Epithelial cell of esophagus (primary cell): ENCODE data around the gene BATF2.
"Not testable (repeated sequence)": the region's sequence is repeated elsewhere in the genome, so short reads cannot be mapped to it uniquely, and the experiment has no call there.

ENCODE experiments used
- DNase-seq: peaks from one replicate; pipeline ENCODE4 v3.0.0; 2010; ENCODE audit warnings: low read depth
- H3K4me3 ChIP-seq: 2 replicates; pipeline ENCODE4 v1.5.1; 2011; ENCODE audit warnings: mild to moderate bottlenecking, low read length, control low read depth
- TF ChIP-seq, protein P1 (sequence below): IDR thresholded peaks from 2 replicates; pipeline ENCODE4 v1.5.1; 2011; ENCODE audit warnings: low read depth, mild to moderate bottlenecking, low read length, control low read depth, inconsistent platforms; ENCODE audit not compliant: insufficient read depth; ENCODE audit errors: missing control alignments

BATF2 gene

DNA sequence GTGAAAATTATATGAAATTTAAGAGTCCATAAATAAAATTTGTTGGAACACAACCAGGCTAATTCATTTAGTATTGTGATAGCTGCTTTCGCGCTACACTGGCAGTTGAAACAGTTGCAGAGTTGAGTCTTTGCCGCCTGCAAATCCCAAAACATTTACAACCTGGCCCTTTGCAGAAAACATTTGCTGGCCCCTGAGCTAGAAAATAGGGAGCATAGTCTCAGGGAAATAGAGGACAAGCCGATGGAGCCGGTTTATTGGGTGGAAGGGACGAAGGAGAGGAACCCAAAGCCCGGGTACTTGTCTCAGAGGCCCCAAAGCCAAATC is 43.7 kb upstream of the BATF2 start:
- TF ChIP-seq, protein P1, sequence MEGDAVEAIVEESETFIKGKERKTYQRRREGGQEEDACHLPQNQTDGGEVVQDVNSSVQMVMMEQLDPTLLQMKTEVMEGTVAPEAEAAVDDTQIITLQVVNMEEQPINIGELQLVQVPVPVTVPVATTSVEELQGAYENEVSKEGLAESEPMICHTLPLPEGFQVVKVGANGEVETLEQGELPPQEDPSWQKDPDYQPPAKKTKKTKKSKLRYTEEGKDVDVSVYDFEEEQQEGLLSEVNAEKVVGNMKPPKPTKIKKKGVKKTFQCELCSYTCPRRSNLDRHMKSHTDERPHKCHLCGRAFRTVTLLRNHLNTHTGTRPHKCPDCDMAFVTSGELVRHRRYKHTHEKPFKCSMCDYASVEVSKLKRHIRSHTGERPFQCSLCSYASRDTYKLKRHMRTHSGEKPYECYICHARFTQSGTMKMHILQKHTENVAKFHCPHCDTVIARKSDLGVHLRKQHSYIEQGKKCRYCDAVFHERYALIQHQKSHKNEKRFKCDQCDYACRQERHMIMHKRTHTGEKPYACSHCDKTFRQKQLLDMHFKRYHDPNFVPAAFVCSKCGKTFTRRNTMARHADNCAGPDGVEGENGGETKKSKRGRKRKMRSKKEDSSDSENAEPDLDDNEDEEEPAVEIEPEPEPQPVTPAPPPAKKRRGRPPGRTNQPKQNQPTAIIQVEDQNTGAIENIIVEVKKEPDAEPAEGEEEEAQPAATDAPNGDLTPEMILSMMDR, result no peak
- DNase-seq, result no peak
- peak overlapping the region; percentile 66 for H3K4me3 ChIP-seq

DNA sequence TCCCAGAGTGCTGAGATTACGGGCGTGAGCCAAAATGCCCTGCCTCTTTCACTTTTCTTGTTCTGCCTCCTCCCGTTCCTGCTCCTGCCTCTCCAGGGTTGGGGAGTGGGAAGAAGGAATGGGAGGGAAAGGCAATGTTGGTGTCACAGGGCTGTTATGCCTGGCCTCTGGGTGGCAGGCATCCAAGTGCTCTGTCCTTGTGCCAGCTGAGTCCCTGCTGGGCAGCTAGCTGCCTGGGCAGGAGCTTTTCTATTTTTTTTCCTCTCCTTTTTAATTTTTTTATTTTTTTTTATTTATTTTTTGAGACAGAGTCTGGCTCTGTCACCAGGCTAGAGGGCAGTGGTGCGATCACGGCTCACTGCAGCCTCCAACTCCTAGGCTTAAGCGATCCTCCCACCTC is 40.2 kb upstream of the BATF2 start:
- H3K4me3 ChIP-seq, result no peak overlapping the region
- TF ChIP-seq, protein P1, result no peak
- DNase-seq, result no peak

DNA sequence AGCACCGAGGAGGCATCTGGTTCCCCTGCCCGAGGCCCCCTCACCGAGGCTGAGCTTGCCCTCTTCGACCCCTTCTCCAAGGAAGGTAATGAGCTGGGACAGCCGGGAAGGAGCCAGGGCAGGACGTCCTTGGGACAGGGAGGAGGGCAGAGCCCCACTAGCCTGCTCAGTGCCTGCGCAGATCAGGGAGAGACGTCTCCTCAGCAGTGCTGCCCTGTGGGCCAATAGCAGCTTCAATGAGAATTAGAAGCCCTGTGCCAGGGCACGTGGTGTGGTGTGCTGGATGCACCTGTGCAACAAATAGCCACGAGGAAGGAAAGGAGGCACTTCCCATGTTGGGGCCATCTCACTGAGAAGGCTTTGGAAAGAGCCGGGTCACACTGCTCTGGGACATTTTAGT is 38.8 kb upstream of the BATF2 start:
- DNase-seq, result no peak
- no peak overlapping the region for H3K4me3 ChIP-seq
- TF ChIP-seq, protein P1, result no peak

DNA sequence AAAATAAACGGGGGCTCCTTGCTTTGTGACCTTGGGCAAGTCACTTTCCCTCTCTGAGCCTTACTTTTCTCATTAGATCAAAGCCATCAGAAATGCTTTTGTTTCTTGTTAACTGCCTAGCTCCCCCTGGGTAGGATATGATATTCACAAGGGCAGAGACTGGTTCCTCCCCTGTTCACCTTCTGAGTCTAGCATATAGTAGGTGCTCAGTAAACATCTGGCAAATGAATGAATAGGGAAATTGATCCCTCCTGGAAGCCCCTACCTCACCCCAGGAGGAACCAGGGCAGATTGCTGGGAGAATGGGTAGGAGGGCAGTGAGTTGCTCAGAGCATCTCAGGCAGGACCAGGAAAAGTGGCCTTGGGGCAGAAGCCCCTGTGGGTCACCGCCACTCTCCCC is 37.7 kb upstream of the BATF2 start:
- TF ChIP-seq, protein P1, result no peak
- no peak for DNase-seq
- no peak overlapping the region for H3K4me3 ChIP-seq

DNA sequence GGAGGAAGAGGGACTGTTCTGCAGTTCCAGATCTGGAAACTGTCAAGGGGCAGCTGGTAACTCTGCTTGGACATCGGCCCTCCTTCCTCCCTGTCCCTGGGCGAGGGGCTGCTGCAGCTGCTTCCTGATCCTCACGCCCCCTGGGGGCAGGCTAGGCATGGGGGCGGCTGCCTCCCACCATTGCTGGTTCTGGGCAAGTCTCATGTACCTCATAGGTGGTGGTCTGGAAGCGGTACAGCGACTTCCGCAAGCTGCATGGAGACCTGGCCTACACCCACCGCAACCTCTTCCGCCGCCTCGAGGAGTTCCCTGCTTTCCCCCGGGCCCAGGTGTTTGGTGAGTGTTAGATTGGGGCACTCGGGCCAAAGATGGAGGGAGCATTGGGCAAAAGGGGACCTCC is 35.4 kb upstream of the BATF2 start:
- DNase-seq, result no peak
- no peak overlapping the region for H3K4me3 ChIP-seq
- TF ChIP-seq, protein P1, result no peak

DNA sequence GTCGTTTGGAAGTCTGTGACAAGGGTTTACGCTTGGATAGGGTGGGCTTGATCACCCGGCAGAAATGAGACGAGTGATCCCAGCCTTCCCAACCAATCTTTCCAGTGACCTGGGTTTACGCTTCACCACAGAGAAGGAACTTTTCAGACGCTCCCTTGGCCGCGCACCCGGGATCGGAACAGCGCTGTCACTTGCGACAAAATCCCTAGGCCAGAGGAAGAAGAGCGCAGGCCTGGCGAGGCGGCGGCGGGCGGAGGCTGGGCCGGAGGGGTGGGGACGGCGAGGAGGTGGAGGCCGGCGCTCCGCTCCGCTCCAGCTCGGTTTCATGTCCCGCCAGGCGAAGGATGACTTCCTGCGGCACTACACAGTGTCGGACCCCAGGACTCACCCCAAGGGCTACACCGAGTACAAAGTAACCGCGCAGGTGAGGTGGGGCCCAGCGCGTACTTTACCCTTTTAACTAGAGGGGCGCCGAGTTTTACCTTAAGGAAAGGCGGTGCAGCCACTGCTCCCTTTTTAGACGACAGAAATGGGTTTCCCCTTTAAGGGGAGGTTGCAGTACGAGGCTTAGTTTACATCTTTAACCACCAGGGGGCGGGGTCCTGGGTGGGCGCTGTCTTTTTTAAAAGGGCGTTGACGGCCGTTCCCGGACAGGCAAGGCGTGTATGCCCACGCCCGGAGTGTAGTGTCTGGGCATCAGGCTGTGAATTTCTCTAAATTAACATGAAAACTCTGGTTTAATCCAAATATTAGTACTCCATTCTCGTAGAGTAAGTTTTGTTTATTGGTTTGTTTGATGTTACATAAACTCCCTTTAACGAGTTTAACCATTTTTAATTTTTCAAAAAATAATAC is 30.7 kb upstream of the BATF2 start, which contains the start of gene SNX15:
TSS of gene SNX15 (plus strand) at position 227 of the 855 bp plus-strand sequence. CDS start at position 326, 99 bp downstream.
- H3K4me3 ChIP-seq, result peak within 1 kb of the TSS; percentile 65
- TF ChIP-seq, protein P1, result peak; percentile 64
- DNase-seq, result peak; percentile 97

DNA sequence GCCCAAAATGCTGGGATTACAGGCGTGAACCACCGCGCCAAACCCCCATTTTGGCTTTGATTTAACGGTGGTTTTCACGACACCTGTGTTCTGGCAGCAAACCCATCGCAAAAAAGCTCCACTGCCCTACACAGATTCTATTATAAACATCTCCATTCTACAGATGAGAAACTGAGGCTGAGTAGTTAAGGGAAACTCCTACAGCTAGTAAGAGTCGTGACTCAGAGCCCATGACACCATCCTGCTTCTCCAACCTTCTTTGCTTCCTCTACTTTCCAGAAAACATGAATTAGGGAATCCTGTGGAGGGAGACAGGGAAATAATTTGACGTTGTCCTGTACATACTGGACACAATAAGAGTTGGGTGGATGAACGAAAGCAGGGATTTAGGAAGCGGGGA is 30.0 kb upstream of the BATF2 start:
- TF ChIP-seq, protein P1, result no peak
- H3K4me3 ChIP-seq, result peak overlapping the region; percentile 65
- peak; percentile 69 for DNase-seq

DNA sequence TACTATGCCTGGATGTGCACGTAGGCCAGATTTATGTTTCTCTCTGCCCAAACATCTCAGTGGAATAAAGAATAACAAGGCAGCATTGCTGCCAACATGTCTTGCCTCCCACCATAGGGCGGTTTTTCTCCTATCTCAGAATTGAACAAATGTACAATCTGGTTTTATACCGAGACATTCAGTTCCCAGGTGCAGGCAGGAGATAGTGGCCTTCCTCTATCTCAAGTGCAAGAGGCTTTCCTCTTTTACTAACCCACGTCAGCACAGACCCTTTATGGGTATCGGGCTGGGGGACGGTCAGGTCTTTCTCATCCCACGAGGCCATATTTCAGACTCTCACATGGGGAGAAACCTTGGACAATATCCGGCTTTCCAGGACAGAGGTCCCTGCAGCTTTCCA is 26.7 kb upstream of the BATF2 start:
- DNase-seq, H3K4me3 ChIP-seq: not testable (repeated sequence)
